NCI-H2196 treated with DMSO at 0.1 percent for 48 hours (cell line): ENCODE data around the gene CDH4.

Experiments
- DNase-seq: peaks from one replicate; lab custom pipeline; 2025; ENCODE audit not compliant: unreplicated experiment; lab: John Stamatoyannopoulos, UW

CDH4 gene

GRCh38 chr20:61927826-61928541, 675.9 kb downstream of the CDH4 start:
- DNase-seq: no peak

GRCh38 chr20:61929561-61929960, 677.5 kb downstream of the CDH4 start:
- no peak for DNase-seq

DNA sequence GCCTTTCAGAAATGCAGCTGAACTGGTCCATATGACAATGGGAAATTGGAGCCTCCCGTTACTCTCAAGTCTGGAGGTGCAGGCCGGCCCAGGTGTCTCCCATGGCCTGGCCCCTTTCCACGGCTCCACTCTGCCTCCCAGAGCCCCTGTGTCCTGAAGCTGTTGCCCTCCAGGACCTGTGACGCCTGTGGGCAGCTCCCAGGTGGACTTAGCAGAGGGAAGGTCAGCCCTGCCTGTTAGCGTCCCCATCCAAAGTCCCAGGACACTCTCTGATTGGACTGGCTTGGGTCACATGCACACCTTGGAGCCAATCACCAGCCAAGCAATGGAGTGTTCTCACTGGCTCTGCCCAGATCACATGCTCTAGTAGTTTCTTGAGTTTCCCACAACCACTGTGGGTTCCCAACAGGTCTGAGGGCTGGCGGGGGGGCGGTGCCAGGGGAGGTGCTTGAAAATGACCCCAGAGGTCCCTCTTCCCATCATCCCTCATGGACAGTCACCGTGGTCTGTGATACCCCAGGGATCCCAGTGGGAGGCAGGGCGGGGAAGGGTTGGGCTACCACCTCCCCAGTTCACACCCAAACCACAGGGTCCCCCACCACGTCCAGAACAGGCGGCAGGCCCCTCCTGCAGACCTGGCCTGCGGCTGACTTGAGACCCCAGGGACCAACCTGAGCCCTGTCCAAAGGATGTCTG, 678.1 kb downstream of the CDH4 start:
- no peak for DNase-seq

DNA sequence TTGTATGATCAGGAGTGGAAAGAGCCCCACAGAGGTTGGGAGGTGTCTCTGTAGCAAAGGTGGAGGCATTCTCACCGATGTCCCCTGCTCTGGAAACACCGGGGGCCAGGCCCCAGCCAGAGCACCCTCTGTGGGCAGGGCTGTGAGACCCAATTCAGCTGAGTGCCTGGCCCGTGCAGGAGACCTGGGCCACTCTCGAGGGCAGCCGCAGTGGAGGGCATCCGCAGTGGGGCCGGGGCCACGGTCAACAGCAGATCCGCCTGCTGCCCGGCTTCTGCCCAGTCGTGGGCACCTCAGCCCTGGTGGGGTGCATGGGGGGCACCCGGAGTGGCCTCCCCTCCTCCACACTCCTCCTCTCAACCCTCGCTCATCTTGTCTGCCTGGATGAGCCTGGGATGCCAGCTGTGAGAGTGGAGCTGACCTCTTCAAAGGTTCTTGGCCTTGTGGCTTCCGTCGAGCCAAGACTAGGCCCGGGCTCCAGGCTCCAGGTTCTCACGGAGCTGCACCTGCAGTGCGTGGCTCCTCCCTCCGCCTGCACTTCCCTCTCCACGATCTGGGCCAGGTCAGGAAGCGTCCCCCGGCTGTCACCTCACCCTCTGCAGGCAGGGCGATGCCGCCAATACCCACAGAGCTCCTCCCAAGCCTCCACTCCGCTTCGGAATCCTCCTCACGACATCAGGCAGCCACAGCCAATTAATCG, 678.9 kb downstream of the CDH4 start:
- no peak for DNase-seq

GRCh38 chr20:61931476-61932198, 679.6 kb downstream of the CDH4 start:
- DNase-seq: no peak

DNA sequence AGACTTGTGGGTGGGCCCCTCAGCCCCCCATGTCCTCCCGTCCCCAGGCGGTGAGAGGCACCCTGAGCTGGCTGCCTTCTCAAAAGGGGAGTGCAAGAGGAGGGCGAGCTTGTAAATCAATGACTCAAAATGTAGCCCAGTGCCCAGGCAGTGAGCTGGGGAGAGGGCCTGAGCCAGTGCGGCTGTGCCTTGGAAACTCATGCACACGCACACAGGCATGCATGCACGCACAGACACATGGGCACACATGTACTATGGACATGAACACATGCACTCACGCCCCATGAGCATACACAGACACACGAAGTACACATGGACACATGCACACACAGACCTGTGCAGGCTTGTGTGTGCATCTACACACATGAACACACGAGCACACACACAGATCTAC, 680.1 kb downstream of the CDH4 start:
- DNase-seq: no peak

DNA sequence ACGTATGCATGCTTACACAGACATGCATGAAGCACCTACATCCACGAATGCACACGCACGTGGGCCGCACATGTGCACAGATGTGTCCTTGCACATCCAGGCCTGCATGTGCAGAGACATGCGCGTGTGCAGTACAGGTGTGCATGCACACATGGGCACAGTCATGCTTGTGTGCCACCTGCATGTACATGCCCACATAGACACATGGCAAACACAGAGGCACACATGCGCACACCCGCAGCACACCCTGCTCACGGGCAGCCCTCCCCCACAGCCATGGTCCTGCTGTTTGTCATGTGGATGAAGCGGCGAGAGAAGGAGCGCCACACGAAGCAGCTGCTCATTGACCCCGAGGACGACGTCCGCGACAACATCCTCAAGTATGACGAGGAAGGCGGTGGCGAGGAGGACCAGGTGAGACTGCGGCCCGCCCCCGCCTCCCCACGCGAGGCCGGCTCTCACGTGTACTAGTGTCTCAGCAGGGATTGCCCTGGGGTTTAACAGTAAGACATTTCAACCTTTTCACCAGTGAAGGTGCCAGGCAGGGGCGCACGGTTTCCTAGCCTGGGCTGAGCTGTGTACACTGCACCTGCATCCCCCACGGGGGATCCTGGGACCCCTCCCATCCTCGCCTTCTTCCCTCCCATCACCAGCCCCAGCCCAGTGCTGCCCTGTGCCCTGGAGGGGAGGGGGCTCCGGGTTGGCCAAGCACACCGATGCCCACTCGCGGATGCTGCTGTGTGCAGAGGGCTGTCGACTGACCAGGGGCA, 680.8 kb downstream of the CDH4 start:
- DNase-seq: no peak

GRCh38 chr20:61933481-61933950, 681.5 kb downstream of the CDH4 start:
- DNase-seq: no peak

- DNase-seq: no peak
Observed at GRCh38 chr20:61933951-61934715, 682.1 kb downstream of the CDH4 start.

- no peak for DNase-seq
Observed at GRCh38 chr20:61934716-61935530, 682.9 kb downstream of the CDH4 start.

GRCh38 chr20:61935926-61936700, 684.1 kb downstream of the CDH4 start:
- no peak for DNase-seq

GRCh38 chr20:61936701-61937131, 684.7 kb downstream of the CDH4 start:
- no peak for DNase-seq

- DNase-seq: no peak
Observed at GRCh38 chr20:61937146-61937962, 685.3 kb downstream of the CDH4 start.

- no peak for DNase-seq
Observed at GRCh38 chr20:61937963-61938838, 686.1 kb downstream of the CDH4 start.

GRCh38 chr20:61938839-61939690, 687.0 kb downstream of the CDH4 start:
- DNase-seq: no peak
